Liver (tissue), 3 donors: Measurements from ENCODE around the gene ZRANB1.

ENCODE experiments used
- SP1 ChIP-seq: IDR thresholded peaks from 2 replicates; pipeline ENCODE4 v1.6.1; 2018; ENCODE audit warnings: antibody characterized with exemption, mild to moderate bottlenecking
- TF ChIP-seq, protein P1 (sequence below): fragments of 150-350 bp; IDR thresholded peaks from 2 replicates; pipeline ENCODE4 v1.5.1; 2017; ENCODE audit warnings: improper control_type of control experiment, low read depth, low read length; ENCODE audit not compliant: missing input control
- donor health status: healthy.
- donor health status: healthy.

DNA sequence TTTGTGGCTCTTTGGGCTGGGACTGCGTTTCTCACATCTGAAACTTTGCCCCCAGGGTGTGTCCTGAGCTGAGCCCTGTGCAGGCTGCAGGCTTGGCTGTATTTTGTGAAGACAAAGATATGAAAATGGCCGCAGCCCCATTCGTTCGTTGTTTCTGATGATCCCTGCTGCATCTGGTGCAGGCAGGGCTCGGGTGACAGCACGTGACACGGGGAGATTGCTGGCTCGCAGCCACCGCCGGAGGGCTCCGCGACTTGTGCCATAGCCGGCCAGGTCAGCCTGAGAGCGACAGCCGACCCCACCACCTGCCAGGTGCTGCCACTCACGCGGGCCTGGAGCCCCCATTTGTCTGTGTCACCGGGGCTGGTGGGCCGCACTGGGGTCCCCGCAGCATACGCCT is 81.3 kb downstream of the ZRANB1 start:
- TF ChIP-seq, protein P1, sequence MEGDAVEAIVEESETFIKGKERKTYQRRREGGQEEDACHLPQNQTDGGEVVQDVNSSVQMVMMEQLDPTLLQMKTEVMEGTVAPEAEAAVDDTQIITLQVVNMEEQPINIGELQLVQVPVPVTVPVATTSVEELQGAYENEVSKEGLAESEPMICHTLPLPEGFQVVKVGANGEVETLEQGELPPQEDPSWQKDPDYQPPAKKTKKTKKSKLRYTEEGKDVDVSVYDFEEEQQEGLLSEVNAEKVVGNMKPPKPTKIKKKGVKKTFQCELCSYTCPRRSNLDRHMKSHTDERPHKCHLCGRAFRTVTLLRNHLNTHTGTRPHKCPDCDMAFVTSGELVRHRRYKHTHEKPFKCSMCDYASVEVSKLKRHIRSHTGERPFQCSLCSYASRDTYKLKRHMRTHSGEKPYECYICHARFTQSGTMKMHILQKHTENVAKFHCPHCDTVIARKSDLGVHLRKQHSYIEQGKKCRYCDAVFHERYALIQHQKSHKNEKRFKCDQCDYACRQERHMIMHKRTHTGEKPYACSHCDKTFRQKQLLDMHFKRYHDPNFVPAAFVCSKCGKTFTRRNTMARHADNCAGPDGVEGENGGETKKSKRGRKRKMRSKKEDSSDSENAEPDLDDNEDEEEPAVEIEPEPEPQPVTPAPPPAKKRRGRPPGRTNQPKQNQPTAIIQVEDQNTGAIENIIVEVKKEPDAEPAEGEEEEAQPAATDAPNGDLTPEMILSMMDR, result no peak
- no peak for TF ChIP-seq SP1
